ENCODE results near the gene ASPHD1.

Gene ASPHD1

DNA sequence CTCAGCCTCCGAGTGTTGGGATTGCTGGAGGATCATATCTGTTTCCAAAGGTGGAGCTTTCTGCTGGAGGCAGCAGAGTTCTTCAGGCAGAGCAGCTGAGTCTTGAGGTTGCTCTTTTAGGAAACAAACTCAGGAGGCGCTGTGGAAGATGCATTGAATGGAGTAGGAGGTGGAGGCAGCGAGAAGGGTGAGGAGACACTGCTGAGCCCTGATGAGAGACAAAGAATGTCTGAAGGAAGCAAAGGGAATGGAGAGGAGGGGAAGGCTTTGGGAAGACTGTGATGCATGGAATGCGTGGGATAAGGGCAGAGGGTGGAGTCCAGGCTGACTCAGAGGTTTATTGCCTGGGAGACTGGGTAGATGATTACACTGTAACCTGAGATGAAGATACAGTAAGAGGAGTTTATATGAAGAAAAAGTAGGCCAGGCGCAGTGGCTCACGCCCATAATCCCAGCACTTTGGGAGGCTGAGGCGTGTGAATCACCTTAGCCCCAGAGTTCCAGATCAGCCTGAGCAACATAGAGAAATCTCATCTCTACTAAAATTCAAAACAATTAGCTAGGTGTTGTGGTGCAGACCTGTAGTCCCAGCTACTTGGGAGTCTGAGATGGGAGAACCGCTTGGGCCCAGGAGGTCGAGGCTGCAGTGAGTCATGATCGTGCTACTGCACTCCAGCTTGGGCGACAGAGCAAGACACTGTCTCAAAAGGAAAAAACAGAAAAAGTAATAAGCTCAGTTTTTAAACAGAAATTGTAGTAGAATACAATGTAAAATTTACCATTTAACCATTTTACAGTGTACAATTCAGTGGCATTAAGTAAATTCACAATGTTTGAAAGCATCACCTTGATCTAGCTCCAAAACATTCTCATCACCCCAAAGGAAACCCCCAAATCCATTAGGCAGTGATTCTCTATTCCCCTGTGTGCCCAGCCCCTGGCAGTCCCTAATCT is 43.8 kb downstream of the ASPHD1 start:
- no peak for DNase-seq (ENCODE audit: low spot score)

DNA sequence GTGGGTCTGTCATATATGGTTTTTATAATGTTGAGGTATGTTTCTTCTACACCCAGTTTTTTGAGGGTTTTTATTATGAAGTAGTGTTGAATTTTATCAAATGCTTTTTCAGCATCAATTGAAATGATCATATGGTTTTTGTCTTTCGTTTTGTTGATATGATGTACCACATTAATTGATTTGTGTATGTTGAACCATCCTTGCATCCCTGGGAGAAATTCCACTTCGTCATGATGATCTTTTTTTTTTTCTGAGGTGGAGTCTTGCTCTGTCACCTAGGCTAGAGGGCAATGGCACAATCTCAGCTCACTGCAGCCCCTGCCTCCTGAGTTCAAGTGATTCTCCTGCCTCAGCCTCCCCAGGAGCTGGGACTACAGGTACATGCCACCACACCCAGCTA is 47.6 kb downstream of the ASPHD1 start:
- no peak for DNase-seq (ENCODE audit: low spot score)

DNA sequence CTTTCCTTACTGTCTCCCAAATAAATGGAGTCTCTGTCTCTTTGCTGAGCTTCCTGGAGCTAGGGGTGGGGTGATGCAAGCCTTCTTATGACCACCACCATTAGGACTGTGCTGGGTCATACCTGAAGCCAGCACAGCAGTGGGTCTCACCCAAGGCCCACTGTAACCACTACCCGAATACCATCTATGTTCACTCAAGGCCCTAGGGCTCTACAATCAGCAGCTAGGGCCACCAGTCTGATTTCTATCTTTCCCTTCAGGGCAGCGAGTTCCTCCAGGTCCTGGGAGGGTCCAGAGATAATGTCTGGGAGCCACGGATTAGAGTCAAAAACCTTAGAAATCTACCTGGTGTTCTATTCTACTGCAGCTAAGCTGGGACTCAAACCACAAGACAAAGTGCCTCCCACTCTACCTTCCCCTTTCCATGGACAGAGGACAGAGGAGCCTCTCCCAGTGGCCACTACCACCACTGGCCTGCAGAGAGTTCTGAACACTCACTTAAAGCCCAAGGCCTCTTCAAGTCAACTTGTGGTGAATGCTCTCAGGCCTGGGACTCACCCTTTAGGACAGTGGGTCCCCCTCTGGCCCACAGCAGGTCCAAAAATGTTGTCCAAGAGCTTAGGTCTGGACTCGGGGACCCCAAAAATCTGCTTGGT is 50.6 kb downstream of the ASPHD1 start:
- no peak for DNase-seq (ENCODE audit: low spot score)

DNA sequence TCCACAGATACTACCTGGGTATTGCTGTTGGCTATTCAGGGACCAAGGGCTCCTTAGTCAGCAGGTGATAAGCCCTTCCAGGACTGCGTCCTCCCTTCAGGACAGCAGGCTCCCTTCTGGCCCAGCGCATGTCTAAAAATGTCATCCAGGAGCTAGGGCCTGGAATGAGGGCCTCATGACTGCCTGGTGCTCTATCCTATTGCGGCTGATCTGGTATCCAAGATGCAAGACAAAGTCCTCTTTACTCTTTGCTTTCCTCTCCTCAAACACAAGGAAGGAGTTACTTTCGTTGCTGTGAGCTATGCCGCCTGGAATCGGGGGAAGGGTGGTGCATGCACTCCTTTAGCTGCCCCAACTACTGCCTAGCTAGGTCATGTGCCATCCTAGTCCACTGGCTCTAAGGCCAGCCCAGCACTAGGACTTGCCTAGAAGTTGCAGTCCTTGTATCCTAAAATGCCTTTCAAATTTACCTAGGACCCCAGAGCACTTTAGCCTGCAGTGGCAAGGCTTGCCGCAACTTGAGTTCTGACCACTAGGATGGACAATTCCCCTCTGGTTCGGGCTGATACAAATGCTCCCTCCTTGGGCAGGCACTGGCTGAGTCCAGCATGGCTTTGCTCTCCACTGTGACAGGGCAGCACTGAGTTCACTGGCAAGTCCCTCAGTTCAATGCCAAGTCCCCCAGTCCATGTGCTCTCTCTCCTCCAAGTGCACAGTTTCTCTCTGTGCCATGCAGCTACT is 51.5 kb downstream of the ASPHD1 start:
- DNase-seq (ENCODE audit: low spot score) = no peak

All from hematopoietic multipotent progenitor cell treated with erythropoietin and hydrocortisone succinate and interleukin-3 and kit ligand, for 17 days (in vitro differentiated cells).